SK-N-MC (cell line): ENCODE data around the gene PTGES.

Source experiments
- EZH2 ChIP-seq: fragments of 200-600 bp; sonication (generic); IDR thresholded peaks from one replicate; pipeline ENCODE4 v1.6.1; 2017; ENCODE audit warnings: antibody characterized with exemption
- POLR2AphosphoS5 ChIP-seq: IDR thresholded peaks from 2 replicates; pipeline ENCODE4 v1.6.1; 2012; ENCODE audit warnings: mild to moderate bottlenecking, low read depth, low read length, borderline replicate concordance

DNA sequence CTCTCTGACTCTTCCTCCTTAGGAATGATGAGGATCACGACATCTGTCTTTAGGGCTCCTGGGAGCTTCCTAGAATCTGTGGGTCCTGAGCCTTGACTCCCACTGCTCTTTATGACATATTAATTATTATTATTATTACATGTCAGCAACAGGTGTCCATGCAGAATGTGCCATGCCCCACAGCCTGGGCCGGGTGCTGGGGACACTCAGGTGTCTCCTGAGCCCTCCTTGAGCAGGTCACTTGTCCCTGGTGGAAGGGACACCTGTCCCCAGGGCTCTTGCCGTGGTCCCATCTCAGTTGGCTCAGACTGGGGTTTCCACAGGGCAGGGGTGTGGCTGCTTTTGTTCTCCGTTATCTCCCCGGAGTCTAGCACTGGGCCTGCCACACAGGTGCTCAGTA, 34.2 kb downstream of the PTGES start:
- TF ChIP-seq EZH2 (no peak), POLR2AphosphoS5 (no peak)
